Activated CD4-positive, alpha-beta T cell treated with anti-CD3 and anti-CD28 coated beads, Interleukin-2, amount 10 ng/mL, durations not matched to agents 7 days and 5 days (primary cell): ENCODE results near the gene AZU1. TPM values are rescaled to one million over a fixed set of nuclear protein-coding genes. Genes with fewer than 3 reads are reported as not detected.

Experiments used
- CTCF ChIA-PET: fragments of 350-600 bp; sonication (Branson Sonifier 250); formaldehyde crosslinking; loops from one replicate; lab custom pipeline; 2021; ENCODE audit warnings: antibody characterized with exemption; lab: Charles Lee
- POLR2A ChIA-PET: fragments of 350-600 bp; sonication (Branson Sonifier 250); formaldehyde crosslinking; loops from one replicate; lab custom pipeline; 2021; ENCODE audit warnings: antibody characterized with exemption; lab: Charles Lee
- DNase-seq: peaks from one replicate; pipeline ENCODE4 v3.0.0-alpha.2; 2020
- H3K27ac Mint-ChIP-seq: one replicate; pipeline ENCODE4 v1.8.0; 2021; ENCODE audit warnings: mild to moderate bottlenecking, moderate library complexity, mixed read lengths
- H3K27me3 Mint-ChIP-seq: one replicate; pipeline ENCODE4 v1.8.0; 2021; ENCODE audit warnings: mixed read lengths
- H3K36me3 Mint-ChIP-seq: one replicate; pipeline ENCODE4 v1.8.0; 2021; ENCODE audit warnings: low read depth, mixed read lengths
- H3K4me1 Mint-ChIP-seq: one replicate; pipeline ENCODE4 v1.8.0; 2021; ENCODE audit warnings: mixed read lengths
- H3K4me3 Mint-ChIP-seq: one replicate; pipeline ENCODE4 v1.8.0; 2021; ENCODE audit warnings: mild to moderate bottlenecking, moderate library complexity, mixed read lengths
- H3K9me3 Mint-ChIP-seq: one replicate; pipeline ENCODE4 v1.8.0; 2021; ENCODE audit warnings: mixed read lengths
- total RNA-seq, 2 experiments: library from RNA; stranded (reverse); gene quantifications; one replicate each; pipeline ENCODE4 v1.2.3, GENCODE V29; 2021

Gene AZU1
- total RNA-seq, 2 experiments from 2014 or later, result not detected

GRCh38 chr19:807627-808422 is 19.8 kb upstream of the AZU1 start:
- POLR2A ChIA-PET, result no interaction called here
- H3K27ac Mint-ChIP-seq, result no peak overlapping the region

GRCh38 chr19:808423-808775 is 19.2 kb upstream of the AZU1 start:
- POLR2A ChIA-PET, result no interaction called here
- Mint-ChIP-seq H3K4me3 (no peak overlapping the region), H3K36me3 (peaks cover 51% of the 10 kb centered on the region), H3K27ac (no peak overlapping the region), H3K4me1 (peaks cover 7% of the 10 kb centered on the region), H3K27me3 (no peaks in the 10 kb centered on the region), H3K9me3 (no peaks in the 10 kb centered on the region)
- no peak for DNase-seq
- CTCF ChIA-PET, result interaction anchor here (1.4 to 1.8 kb wide), 2 partner anchors 9 to 29 kb away, joined by 3 to 6 read pairs; no protein-coding TSS in a partner anchor

More at GRCh38 chr19:807627-808422, 19.8 kb upstream of the AZU1 start:
- no peak overlapping the region for H3K4me3 Mint-ChIP-seq
- H3K9me3 Mint-ChIP-seq, result no peaks in the 10 kb centered on the region
- peaks cover 53% of the 10 kb centered on the region for H3K36me3 Mint-ChIP-seq
- peaks cover 7% of the 10 kb centered on the region for H3K4me1 Mint-ChIP-seq
- CTCF ChIA-PET, result interaction anchor here (1.4 to 1.8 kb wide), 2 partner anchors 8 to 30 kb away, joined by 3 to 6 read pairs; no protein-coding TSS in a partner anchor
- no peaks in the 10 kb centered on the region for H3K27me3 Mint-ChIP-seq
- DNase-seq, result no peak

- no peaks in the 10 kb centered on the region for H3K9me3 Mint-ChIP-seq
Measured at GRCh38 chr19:810077-810855, 17.4 kb upstream of the AZU1 start.

GRCh38 chr19:810883-811489 is 16.7 kb upstream of the AZU1 start:
- no peak overlapping the region for H3K27ac Mint-ChIP-seq
- POLR2A ChIA-PET, result no interaction called here
- no peak for DNase-seq
- H3K4me1 Mint-ChIP-seq, result peaks cover 4% of the 10 kb centered on the region
- peaks cover 2% of the 10 kb centered on the region for H3K9me3 Mint-ChIP-seq
- H3K27me3 Mint-ChIP-seq, result no peaks in the 10 kb centered on the region
- H3K4me3 Mint-ChIP-seq, result no peak overlapping the region
- peaks cover 55% of the 10 kb centered on the region for H3K36me3 Mint-ChIP-seq
- CTCF ChIA-PET, result interaction anchor here (0.7 to 1.1 kb wide), 2 partner anchors 9 to 22 kb away, joined by 3 to 5 read pairs; no protein-coding TSS in a partner anchor

More at GRCh38 chr19:810077-810855, 17.4 kb upstream of the AZU1 start:
- Mint-ChIP-seq H3K4me1 (peaks cover 4% of the 10 kb centered on the region), H3K4me3 (no peak overlapping the region), H3K27me3 (no peaks in the 10 kb centered on the region), H3K36me3 (peaks cover 52% of the 10 kb centered on the region), H3K27ac (no peak overlapping the region)
- POLR2A ChIA-PET, result no interaction called here
- CTCF ChIA-PET, result interaction anchor here (0.6 to 0.7 kb wide), 2 partner anchors 21 to 238 kb away, joined by 4 to 5 read pairs; no protein-coding TSS in a partner anchor
- DNase-seq, result no peak

DNA sequence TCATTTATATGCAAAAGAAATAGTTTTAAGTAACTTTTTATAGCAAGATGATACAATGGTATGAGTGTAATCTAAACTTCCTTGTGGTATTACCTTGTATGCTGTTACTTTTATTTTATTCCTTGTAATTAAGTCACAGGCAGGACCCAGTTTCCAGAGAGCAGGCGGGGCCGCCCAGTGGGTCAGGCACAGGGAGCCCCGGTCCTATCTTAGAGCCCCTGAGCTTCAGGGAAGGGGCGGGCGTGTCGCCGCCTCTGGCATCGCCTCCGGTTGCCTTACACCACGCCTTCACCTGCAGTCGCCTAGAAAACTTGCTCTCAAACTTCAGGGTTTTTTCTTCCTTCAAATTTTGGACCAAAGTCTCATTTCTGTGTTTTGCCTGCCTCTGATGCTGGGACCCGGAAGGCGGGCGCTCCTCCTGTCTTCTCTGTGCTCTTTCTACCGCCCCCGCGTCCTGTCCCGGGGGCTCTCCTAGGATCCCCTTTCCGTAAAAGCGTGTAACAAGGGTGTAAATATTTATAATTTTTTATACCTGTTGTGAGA is 16.1 kb upstream of the AZU1 start:
- peaks cover 60% of the 10 kb centered on the region for H3K36me3 Mint-ChIP-seq
- H3K4me1 Mint-ChIP-seq, result peaks cover 4% of the 10 kb centered on the region
- H3K27me3 Mint-ChIP-seq, result no peaks in the 10 kb centered on the region
- ChIA-PET CTCF (interaction anchor here (1.1 kb wide), 1 partner anchor 10 kb away, joined by 3 read pairs; no protein-coding TSS in a partner anchor), POLR2A (no interaction called here)
- H3K9me3 Mint-ChIP-seq, result peaks cover 8% of the 10 kb centered on the region
- H3K27ac Mint-ChIP-seq, result no peak overlapping the region
- no peak for DNase-seq
- no peak overlapping the region for H3K4me3 Mint-ChIP-seq

GRCh38 chr19:812049-812746 is 15.4 kb upstream of the AZU1 start:
- Mint-ChIP-seq H3K9me3 (peaks cover 8% of the 10 kb centered on the region), H3K4me3 (no peak overlapping the region), H3K27ac (no peak overlapping the region), H3K36me3 (peaks cover 58% of the 10 kb centered on the region), H3K4me1 (peaks cover 3% of the 10 kb centered on the region), H3K27me3 (no peaks in the 10 kb centered on the region)
- ChIA-PET POLR2A (no interaction called here), CTCF (no interaction called here)
- DNase-seq, result no peak

DNA sequence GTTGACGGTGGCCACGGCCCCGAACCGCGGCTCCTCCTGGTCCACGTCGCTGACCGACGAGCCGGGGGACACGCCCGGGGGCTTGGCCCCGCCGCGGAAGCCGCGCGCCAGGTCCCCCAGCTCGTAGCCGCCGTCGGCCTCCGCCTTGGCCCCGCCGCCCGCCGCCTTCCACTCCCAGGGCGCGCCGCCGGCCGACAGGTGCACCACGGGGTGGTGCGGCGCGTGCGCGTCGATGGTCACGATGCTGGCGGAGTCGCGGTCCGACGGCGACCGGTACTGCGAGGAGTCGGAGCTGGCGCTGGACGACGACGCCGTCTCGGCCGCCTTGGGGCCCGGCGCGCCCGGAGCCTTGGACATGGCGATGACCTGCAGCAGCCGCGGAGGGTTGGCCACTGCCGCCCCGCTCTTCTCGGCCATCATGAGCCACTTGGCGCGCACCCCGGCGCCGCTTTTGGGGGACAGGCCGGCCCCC is 14.9 kb upstream of the AZU1 start:
- POLR2A ChIA-PET, result no interaction called here
- H3K27ac Mint-ChIP-seq, result no peak overlapping the region
- H3K9me3 Mint-ChIP-seq, result peaks cover 8% of the 10 kb centered on the region

DNA sequence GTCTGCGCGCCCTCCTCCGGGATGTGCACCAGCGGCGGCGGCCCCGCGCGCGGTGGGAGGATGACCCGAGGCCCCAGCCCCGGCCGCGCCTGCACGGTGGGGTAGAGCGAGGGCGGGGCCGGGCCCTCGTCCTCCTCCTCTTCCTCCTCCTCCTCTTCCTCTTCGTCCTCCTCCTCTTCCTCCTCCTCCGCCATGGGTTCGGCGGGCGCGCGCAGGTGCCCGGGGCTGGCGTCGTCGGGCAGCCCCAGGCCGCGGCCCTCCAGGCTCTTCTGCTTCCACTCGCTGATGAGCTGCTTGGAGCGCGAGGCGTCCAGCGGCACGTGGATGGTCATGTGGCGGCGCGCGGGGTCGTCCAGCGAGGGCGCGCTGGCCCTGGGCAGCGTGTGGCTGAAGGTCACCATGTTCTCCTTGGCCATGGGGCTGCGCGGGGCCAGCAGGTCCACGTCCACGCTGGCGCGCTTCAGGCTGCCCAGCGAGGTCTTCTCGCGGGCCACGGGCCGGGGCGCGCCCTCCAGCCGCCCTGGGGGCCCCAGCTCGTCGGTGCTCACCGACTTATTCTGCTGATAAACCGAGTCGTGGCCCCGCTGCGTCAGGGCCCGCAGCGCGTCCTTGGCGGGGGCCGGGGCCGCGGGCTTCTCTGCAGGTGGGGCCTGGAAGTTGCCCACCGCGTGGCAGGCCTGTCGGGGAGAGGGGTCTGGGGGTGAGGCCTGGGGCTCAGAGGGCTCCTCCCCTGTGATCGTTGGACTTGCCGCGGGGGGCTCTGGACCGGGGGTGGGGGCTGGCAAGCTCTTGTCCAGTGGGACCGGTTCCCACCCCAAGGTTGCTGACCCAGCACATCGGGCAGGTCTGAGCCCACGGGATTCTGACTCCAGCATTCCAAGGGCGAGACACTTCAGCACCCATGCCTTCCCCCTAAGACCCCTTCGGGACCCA is 14.2 kb upstream of the AZU1 start:
- ChIA-PET POLR2A (no interaction called here), CTCF (no interaction called here)
- peaks cover 8% of the 10 kb centered on the region for H3K9me3 Mint-ChIP-seq
- H3K27ac Mint-ChIP-seq, result no peak overlapping the region
- no peaks in the 10 kb centered on the region for H3K27me3 Mint-ChIP-seq
- H3K4me3 Mint-ChIP-seq, result no peak overlapping the region
- peaks cover 48% of the 10 kb centered on the region for H3K36me3 Mint-ChIP-seq
- H3K4me1 Mint-ChIP-seq, result no peaks in the 10 kb centered on the region
- DNase-seq, result no peak

More for the DNA sequence above, 14.9 kb upstream of the AZU1 start:
- Mint-ChIP-seq H3K27me3 (no peaks in the 10 kb centered on the region), H3K36me3 (peaks cover 53% of the 10 kb centered on the region), H3K4me3 (no peak overlapping the region), H3K4me1 (no peaks in the 10 kb centered on the region)
- CTCF ChIA-PET, result no interaction called here
- DNase-seq, result no peak

DNA sequence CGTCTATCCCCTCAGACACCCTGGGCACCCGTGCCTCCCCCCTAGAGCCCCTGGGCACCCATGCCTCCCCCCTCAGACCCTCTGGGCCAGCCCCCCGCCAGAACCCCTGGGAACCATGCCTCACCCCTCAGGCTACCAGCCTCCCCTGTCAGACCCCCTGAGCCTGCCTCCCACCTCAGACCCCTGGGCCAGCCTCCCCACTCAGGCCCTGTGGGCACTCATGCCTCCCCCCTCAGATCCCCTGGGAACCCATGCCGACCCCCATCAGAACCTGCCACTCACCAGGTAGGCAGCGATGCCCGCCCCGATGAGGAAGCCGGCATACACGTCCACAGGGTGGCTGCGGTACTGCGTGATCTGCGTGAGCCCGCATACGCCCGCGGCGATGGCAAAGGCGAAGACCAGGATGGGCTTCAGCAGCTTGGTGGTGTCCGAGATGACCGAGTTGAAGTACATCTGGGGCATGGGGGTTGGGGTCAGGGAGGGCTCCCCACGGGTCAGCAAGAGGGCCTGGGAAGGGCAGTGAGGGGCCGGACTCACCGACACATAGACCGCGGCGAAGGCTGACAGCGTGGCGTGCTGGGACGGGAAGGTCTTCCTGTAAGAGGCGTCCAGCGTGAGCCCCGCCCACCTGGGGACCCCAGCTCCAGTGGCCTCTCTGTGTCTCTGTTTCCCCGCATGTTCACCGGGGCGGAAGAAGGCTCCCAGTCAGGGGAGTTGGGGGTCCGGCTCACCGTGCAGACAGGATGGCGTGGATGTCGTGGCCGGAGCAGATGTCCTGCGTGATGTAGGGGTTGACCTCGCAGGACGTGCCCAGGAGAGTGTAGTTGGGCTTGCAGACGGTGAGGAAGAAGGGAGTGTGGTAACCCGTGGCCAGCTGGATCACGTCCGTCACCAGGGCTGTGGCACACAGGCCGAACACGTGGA is 13.2 kb upstream of the AZU1 start:
- peaks cover 44% of the 10 kb centered on the region for H3K36me3 Mint-ChIP-seq
- no peak overlapping the region for H3K4me3 Mint-ChIP-seq
- H3K9me3 Mint-ChIP-seq, result peaks cover 8% of the 10 kb centered on the region
- no peaks in the 10 kb centered on the region for H3K4me1 Mint-ChIP-seq
- POLR2A ChIA-PET, result no interaction called here
- H3K27me3 Mint-ChIP-seq, result no peaks in the 10 kb centered on the region
- CTCF ChIA-PET, result no interaction called here
- no peak for DNase-seq
- H3K27ac Mint-ChIP-seq, result no peak overlapping the region

DNA sequence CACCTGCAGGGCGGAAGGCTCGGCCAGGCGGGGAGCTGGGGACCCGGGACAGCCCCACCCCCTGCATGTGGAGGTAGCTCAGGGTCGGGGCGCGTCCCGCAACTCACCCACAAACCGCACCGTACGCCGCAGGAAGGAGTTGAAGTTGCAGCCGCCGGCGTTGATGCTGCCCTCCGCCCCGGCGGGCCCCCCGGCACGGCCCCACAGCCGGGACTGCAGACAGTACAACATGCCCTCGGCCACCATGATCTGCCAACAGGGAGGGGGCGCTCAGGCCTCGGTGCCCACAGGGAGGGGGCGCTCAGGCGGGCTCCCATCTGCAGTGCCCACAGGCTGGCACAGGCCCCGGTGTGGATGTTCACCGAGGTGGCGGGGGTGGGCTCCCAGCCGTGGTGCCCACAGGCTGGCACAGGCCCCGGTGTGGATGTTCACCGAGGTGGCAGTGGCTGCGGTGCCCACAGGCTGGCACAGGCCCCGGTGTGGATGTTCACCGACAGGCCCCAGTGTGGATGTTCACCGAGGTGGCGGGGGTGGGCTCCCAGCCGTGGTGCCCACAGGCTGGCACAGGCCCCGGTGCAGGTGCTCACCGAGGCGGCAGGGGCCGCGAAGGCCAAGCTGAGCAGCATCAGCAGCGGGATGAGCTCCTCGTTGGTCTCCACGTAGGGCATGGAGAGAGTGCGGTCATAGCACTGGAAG is 12.4 kb upstream of the AZU1 start:
- no peaks in the 10 kb centered on the region for H3K4me1 Mint-ChIP-seq
- H3K27me3 Mint-ChIP-seq, result peaks cover 2% of the 10 kb centered on the region
- ChIA-PET CTCF (no interaction called here), POLR2A (no interaction called here)
- H3K36me3 Mint-ChIP-seq, result peaks cover 36% of the 10 kb centered on the region
- H3K9me3 Mint-ChIP-seq, result peaks cover 8% of the 10 kb centered on the region
- no peak overlapping the region for H3K4me3 Mint-ChIP-seq
- DNase-seq, result no peak
- no peak overlapping the region for H3K27ac Mint-ChIP-seq
